KG1 (cell line): Measurements from ENCODE around the gene FGF22.
"Not testable (repeated sequence)": the region's sequence is repeated elsewhere in the genome, so short reads cannot be mapped to it uniquely, and the experiment has no call there.

Experiments
- DNase-seq: peaks from one replicate; lab custom pipeline; 2025; lab: John Stamatoyannopoulos, UW

The FGF22 gene

DNA sequence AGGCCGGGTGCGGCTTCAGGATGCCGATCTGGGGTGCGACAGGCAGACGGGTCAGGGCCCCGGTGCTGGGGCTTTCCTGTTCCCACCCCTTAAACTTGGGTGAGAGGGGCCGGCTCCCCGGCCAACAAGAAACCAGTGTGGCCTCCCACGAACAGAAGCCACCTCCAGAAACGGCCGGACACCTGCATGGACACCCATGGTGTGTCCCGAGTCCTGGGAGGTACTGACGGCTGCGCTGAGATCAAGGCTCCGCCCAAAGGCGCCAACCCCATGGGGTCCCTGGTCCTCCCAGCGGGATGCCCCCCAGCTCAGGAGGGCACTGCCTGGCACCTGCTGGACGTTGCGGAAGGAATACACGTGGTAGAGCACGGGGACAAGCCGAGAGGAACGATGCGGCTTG is 17.9 kb upstream of the FGF22 start:
- no peak for DNase-seq

DNA sequence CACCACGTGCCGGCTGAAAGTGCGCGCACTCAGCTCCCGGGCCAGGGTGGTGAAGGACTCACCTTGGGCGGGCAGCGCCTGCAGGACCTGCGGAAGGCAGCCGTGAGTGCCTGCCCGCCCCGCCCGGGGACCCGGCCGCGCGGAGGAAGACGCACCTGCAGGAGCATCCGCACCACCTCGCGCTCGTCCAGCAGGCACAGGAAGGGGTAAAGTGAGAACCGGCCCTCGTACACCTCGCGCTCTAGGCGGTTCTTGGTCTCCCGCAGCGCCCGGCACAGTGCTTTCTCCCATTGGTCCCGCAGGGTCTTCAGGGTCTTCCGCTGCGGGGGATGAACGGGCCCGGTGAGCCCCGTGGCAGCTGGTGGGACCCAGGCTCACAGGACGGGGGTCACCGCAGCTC is 17.0 kb upstream of the FGF22 start:
- DNase-seq, result no peak

DNA sequence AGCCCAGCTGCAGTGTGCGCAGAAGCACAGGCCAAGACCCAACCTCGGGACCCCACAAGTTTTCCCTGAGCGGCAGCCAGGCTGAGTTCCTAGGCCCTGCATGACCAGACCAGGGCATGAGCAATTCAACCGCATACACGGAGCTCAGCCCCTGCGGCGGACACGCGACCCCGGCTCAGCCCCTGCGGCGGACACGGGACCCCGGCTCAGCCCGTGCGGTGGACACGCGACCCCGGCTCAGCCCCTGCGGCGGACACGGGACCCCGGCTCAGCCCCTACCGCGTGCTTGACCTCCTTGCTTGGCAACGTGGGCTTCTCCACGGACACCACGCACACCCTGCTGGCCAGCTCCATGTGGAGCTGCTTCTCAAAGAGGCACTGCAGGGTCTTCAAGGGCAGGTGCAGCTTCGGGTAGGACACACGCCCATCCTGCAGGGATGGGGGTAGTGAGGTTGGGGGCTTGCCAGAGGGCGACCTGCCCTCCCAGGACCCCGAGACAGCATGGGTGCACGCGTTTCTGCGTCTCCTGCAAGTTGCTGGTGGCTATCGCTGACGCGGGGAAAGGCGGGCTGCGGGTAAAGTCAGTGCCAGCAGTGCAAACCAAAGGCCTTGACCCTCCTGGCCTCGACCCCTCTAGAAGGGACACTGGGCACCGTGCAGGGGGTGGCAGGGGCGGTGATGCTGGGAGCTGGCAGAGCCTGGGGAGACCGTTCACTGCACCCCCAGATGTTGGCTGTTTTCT is 16.3 kb upstream of the FGF22 start:
- no peak for DNase-seq

DNA sequence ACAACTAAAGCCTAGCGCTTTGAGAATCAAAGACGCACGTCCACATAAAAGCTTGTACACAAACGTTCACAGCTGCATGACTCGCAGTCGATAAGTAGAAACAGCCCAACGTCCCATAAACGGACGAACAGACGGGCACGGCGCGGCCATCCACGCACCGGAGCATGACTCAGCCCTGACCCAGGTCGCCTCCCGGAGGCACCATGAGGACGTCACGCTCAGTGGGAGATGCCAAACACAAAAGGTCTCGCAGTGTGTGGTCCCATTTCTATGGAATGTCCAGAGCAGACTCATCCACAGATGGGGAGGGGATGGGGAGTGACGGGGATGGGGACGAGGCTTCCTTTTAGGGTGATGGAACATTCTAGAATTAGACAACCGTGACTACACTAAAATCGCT is 15.7 kb upstream of the FGF22 start:
- no peak for DNase-seq

DNA sequence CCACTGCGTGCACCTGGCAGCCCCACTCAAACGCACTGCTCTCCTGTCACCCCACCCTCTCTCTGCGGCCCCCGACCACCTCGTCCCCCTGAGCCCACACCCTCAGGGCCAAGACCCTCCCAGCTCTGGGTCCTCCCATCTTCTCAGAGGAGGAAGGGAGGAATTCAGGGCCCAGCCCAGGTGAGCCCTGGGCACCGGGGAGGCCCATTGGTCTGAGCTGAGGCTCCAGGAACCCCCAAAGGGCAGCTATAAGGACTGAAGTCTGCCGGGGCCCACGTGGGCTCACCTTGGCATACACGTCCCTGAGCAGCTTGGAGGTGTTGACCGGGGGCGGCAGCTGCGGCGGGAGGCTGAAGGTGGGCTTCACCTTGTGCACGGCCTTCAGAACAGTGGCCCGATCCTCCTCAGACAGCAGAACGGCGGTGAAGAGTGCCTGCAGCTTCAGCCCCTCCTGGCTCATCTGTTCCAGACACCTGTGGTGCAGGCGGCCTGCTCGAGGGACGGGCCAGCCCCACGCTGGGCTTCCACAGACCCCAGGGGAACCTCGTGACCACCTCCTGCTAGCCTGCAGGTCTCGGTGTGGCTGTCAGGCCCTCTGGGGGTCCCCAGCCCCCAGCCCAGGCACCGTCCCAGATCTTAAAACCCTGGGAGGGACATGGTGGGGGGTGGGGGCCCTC is 15.1 kb upstream of the FGF22 start:
- no peak for DNase-seq

DNA sequence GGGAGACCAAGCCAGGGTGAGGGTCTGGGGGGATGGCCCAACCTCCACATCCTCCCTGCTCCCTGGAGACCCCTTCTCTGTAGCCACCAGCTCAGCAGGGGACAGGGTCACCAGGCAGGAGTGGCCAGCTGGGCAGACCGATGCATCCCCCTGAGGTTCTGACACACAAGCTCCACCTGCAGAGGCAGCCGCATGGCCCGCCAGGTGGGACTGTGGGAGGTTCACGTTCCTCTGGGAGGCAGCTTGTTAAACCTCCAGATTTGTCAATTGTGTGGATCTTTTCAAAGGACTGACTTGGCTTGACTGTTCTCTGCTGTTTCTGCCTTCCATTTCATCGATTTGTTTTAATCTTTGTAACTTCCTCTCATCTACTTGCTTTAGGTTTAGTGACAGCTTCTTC is 14.4 kb upstream of the FGF22 start:
- no peak for DNase-seq

DNA sequence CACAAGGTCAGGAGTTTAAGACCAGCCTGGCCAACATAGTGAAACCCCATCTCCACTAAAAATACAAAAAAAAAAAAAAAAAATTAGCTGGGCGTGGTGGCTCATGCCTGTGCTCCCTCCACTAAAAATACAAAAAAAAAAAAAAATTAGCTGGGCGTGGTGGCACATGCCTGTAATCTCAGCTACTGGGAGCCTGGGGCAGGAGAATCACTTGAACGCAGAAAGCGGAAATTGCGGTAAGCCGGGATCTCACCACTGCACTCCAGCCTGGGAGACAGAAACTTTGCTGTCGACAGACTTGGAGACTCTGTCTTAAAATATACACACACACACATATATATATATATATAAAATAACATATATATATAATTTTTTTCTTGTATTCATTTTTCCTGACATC is 13.1 kb upstream of the FGF22 start:
- DNase-seq, result not testable (repeated sequence)

DNA sequence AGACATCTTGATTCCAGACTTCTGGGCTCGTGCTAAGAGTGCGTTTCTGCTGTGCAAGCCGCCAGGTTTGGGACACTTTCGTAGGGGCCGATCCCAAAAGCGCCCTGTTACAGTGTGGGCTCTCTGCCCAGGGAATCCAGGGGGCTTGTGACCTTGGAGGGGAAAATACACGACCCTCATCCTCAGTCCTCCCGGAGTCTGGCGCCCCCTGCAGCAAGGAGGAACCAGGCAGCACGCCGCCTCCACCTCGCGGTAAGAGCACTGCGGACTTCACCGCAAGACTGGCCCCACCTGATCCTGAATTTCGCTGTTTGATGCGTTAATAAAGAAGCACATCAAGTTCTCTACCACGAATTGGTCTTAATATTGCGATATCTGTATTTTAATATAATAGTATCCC is 11.5 kb upstream of the FGF22 start:
- no peak for DNase-seq

DNA sequence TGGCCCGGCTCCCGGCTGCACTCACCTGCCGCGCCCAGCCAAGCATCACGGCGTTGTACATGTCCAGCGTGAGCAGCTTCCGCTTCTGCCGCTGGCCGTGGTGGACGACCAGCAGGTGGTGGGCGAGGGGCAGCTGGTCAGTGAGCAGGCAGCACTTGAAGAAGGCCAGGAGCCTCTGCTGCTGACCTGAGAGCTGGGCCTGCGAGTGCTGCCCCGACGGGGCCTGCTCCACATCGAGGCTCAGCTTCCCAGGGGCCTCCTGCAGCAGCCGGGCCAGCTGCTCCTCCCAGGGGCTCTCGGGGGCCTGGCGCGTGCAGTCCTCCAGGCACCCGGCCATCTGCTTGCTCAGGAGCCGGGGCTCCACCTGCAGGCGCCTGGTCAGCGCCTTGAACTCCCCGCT is 10.2 kb upstream of the FGF22 start:
- DNase-seq, result not testable (repeated sequence)

DNA sequence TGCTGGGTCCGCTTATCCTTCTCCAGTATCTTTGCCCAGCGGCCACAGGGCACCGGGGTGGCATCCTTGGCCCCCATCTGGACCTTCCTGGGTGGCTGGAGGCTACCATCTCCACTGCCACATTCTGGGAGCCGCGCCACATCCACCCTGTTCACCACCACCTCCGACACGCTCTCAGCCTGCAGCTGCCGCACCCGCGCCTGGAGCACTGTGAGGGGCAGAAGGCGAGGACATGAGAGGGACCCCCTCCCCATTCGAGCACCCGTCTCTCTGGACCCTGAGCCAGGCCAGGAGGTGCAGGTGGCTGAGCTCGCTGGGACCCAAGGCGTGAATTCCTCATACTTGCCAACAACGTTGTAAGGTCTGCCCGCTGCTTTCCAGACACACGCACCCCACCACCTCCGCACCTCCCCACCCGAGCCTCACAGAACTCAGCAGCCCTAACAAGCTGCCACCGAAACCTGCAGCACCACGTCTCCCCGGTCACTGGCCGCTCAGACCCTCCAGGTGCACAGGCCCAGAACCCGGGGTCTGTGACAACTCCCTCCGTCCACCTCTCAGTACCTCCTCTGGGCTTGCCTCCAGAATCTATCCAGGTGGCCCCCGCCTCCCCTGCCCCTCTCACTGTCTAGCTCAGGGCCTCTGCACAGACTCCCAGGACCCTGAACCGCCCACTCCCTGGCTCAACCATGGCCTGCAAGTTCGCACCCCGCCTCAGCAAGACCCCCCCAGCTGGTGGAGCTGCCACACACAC is 9.5 kb upstream of the FGF22 start:
- DNase-seq, result no peak

DNA sequence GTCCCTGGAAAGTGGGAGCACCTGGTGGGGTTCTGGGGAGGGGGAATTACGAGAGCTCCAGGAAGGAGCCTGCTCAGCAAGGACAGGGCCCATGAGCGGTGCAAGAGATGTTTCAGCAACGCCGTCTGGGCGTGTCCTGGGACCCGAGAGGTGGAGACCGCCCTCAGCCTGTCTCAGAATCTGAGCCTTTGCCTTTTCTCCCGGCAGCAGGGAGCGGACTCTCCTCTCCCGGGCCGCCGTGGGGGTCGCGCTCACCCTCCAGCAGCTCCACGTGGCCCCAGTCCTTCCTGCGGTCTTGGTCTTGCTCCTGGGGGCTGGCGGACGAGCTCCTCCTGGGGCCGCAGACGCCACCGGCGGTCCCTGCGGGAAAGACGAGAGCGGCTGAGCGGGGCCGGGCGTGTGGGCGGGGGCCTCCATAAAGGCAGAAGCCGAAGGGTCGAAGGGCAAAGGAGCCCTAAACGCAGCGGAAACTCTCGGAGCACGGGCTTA is 7.1 kb upstream of the FGF22 start:
- DNase-seq, result no peak

DNA sequence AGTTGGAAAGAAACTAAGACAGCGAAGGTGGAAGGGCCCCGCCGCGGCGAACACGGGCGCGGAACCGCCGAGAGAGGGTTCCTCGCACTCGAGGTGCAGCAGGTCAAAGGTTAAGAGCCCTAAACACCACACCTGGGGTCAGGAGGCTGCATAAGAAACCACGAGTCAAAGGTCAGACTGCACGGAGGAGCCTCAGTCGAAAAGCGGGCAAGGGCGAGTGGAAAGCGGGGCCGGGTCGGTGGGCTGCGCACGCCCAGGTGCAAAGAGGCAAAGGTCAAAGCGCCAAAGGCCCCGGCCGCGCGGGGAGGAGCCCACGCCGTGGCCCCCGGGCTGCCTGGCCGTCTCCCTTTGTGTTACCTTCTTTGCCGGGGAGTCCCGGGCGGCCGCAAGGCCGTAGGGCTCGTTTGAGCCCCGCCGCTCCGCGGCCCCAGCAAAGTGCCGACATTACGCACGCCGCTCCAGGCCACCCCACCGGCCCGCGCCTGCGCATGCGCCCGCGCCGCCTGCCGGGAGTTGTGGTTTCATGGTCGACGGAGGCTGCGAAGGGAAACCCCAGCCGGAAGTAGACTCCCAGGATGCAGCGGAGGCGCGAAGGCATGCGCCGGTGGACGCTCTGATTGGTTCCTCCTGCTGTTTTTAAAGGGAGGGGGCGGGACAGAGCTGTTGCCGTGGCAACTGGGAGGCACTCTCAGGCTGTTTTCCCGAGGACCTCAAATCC is 6.5 kb upstream of the FGF22 start, which contains the start of gene POLRMT:
Gene POLRMT, minus strand, starts transcription at position 470 of the 718 bp plus-strand sequence. Its CDS starts 25 bp downstream, at position 445.
- peak; percentile 86 for DNase-seq

DNA sequence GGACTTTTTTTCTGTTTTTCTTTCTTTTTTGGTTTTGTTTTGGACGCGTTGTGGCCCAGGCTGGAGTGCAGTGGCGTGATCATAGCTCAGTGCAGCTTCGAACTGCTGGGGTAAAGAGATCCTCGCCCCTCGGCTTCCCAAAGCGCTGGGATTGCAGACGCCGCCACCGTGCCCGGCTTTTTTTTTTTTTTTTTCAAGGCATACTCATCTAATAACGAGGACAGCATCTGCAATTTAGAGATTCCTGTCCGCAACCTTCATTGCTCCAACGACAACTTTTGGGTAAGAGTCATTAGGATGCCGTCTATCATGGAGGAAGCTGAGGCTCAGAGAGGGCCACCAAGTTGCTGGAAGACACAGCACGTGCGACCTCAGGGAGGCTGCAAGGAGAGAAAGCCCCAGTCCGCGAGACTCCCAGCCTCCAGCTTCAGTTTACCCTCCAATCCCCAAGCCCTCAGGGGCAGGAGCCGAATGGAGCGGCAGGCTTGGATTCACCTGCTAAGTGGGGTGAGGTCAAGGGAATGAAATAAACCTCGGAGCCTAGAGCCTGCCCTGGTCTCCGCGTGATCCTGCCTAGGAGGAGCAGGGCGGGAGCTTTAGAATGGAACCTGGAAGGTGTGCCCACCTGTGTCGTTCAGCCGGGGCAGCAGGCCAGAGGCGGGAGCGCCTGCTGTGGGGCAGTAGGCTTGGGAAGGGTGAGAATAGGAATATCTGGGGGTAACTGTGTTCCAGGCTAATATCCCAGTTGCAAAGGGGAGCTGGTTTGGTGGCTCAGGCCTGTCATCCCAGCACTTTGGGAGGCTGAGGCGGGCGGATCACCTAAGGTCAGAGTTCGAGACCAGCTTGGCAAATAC is 5.7 kb upstream of the FGF22 start:
- DNase-seq, result no peak

DNA sequence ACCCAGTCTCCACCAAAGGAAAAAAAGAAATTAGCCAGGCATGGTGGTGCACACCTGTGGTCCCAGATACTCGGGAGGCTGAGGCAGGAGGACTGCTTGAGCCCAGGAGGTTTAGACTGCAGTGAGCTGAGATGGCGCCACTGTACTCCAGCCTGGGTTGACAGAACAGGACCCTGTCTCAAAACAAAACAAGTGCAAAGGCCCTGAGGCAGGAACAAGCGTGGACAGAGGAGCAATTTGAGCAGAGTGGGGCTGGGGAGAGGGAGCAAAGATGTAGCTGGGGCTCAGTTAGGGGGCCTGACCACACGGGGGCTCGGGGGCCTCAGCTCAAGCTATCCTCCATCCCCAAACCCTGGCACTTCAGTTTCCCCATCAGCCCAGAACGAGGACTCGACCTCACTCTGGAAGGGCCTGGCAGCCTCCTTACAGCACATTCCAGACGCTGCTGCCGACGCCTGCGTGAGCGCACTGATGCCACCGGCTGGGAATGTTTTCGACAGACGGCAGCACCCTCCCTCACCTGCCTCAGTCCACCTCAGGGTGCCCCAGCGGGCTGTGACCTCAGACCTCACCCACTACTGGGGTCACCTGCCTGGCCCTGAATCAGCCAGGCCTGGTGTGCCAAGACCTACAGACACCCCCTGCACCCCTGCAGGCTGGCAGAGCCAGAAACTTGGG is 4.6 kb upstream of the FGF22 start:
- DNase-seq, result no peak

DNA sequence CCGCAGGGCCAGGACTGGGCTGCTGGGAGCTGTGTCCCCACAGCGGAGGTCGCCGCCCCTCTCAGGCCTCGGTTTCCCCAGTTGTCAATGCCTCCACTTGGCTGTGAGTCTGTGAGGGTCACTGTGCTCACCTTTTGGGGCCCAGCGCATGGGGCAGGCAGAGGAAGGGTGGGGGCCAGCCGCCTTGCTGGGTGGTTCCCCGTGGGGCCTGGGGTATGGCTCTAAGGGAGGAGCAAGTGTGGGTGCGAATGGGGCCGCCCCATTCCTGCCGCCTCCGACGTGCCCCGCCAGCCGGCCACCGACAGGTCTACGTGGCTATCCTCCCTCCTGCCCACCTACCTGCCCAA is 800 bp upstream of the FGF22 start:
- no peak for DNase-seq

DNA sequence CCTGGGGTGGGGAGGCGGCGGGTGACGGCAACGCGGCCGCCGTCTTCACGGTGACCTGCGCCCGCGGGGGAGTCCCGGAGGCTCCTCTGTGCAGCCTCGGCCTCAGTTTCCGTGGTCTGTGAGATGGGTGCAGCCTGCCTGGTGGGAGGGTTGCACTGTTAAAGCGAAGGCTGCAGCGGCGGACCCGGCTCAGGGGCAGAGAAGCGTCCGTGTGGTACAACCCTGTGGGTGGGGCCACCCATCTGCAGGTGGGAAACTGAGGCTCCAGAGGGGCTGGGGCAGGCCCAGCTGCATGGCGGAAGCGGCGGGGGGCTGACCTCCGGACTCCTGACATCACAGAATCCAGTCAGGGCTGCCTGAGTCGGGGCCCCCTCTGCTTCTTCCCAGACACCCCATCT is 481 bp downstream of the FGF22 start:
- no peak for DNase-seq

DNA sequence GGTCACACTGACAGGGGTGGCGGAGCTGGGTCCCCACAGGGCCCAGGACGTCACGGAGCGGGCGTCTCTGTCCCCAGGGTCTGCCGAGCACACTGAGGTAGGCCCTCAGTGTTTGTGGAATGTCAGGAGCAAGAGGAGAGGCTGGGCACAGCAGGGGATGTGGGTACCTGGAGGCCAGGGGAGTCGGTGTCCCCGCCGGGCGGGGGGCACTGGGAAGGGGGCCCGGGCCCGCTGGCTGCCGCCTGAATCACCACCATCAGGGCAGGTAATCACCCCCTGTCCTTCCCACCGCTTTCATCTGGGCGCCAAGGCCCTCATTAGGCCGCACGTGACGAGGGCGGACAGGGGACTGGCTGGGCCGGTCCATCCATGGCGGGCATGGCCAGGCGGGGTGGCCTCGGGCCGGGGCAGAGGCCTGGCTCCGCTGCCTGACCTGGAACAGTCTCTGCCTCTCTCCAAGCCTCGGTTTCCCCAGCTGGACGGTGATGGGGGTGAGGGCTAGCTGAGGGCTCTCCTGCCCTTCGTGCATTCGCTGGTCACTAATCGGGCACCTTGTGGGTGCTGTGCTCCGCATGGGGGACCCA is 1.0 kb downstream of the FGF22 start:
- DNase-seq, result no peak

DNA sequence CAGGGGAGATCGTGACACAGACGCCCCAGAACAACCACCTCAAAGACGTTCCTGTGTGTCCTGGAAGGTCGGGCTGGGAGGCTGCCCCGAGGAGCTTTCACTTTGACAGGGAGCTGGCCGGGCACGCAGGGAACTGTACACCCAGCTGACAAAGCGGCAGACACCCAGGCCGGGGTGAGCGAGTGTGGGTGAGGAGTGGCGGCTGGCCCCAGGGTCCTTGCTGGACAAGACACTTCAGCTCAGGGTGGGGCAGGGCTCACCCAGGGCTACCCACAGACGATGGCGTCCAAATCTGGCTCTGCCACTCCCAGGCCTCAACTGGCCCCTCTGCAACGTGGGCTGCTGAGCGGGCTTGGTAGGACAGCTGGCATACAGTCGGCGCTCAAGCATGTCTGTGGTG is 2.0 kb downstream of the FGF22 start:
- DNase-seq, result no peak

DNA sequence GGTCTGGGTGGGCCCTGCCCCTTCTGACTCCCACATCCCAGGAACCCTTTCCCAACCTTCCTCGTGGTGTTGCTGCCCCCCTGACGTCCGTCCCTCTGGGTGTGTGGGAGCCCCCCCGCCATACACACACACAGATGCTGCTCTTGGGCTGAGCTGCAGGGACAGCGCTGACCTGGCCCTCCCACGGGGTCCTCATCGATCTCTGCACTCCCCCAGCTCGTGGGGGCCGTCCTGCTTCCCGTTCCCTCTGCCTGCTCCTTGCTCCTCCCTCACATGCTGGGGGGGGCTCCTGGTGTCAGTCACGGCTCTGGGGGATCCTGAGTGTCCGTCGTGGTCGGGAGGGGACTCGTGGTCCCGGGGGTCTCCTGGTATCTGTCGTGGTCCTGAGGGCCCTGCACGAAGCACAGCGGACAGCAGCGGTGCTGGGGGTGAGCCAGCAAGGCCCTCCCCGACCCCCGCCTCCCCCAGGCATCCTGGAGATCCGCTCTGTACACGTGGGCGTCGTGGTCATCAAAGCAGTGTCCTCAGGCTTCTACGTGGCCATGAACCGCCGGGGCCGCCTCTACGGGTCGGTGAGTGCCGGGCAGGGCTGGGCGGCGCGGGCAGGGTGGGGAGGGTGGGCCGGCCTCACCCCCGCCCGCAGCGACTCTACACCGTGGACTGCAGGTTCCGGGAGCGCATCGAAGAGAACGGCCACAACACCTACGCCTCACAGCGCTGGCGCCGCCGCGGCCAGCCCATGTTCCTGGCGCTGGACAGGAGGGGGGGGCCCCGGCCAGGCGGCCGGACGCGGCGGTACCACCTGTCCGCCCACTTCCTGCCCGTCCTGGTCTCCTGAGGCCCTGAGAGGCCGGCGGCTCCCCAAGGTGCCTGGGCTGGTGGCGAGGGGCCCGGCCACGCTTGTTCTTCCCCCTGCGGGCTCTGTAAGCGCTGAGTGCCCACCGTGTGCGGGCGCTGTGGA is 3.4 kb downstream of the FGF22 start:
- no peak for DNase-seq
